Upper lobe of right lung (tissue), 1 donor: ENCODE data around the gene MS4A4E. TPM values are rescaled to one million over a fixed set of nuclear protein-coding genes. Genes with fewer than 3 reads are reported as not detected.
"Not testable (repeated sequence)": the region's sequence is repeated elsewhere in the genome, so short reads cannot be mapped to it uniquely, and the experiment has no call there.

ENCODE experiments used
- ATAC-seq: fragments of 200-7000 bp; cut with Tn5 transposase; one replicate; pipeline ENCODE4 v1.9.1; 2020; ENCODE audit warnings: mild to moderate bottlenecking, moderate library complexity
- DNase-seq: peaks from one replicate; pipeline ENCODE4 v3.0.0-alpha.2; 2020
- H3K27ac ChIP-seq: fragments of 200-600 bp; one replicate; pipeline ENCODE4 v1.8.0; 2022
- H3K27me3 ChIP-seq: fragments of 200-600 bp; one replicate; pipeline ENCODE4 v1.8.0; 2022; ENCODE audit warnings: mild to moderate bottlenecking
- H3K36me3 ChIP-seq: fragments of 200-600 bp; one replicate; pipeline ENCODE4 v1.8.0; 2022
- H3K4me1 ChIP-seq: fragments of 200-600 bp; one replicate; pipeline ENCODE4 v1.8.0; 2022
- H3K4me3 ChIP-seq: fragments of 200-600 bp; one replicate; pipeline ENCODE4 v1.8.0; 2022; ENCODE audit warnings: mild to moderate bottlenecking
- H3K9me3 ChIP-seq: fragments of 200-600 bp; one replicate; pipeline ENCODE4 v1.8.0; 2022
- CTCF ChIP-seq: fragments of 200-600 bp; IDR thresholded peaks from one replicate; pipeline ENCODE4 v1.8.0; 2022; ENCODE audit warnings: antibody characterized with exemption
- intact Hi-C: fragments of 100-400 bp; cut with DNase I; formaldehyde crosslinking; loops from one replicate; pipeline ENCODE4 v1.11.0; 2022
- total RNA-seq: library from RNA; stranded (reverse); fragmentation: NEBNext Ultra II Directional; extraction: Animal tissue kit (Norgen Biotek cat#: 25700); gene quantifications from one replicate; pipeline ENCODE4 v1.2.1, GENCODE V29; 2021
- donor health status: DM: no; HTN: yes; CAD: no; lungs with severe emphysema.

Gene MS4A4E
- total RNA-seq, 1 donor from 2014 or later, result 3.0 TPM

GRCh38 chr11:60185512-60185827 is 57.5 kb downstream of the MS4A4E start:
- H3K27me3 ChIP-seq, H3K4me3 ChIP-seq, intact Hi-C loops, H3K4me1 ChIP-seq, H3K36me3 ChIP-seq, ATAC-seq, DNase-seq, H3K9me3 ChIP-seq: not testable (repeated sequence)
- peak overlapping the region; percentile 36 for H3K27ac ChIP-seq

- Histone ChIP-seq H3K4me3 (no peak overlapping the region), H3K9me3 (no peaks in the 10 kb centered on the region), H3K27ac (peak overlapping the region; percentile 36), H3K4me1 (no peaks in the 10 kb centered on the region), H3K36me3 (no peaks in the 10 kb centered on the region), H3K27me3 (no peaks in the 10 kb centered on the region)
- DNase-seq (no peak), ATAC-seq (peak; percentile 77)
- no peak for TF ChIP-seq CTCF
- intact Hi-C loops, result no loop called here
These were observed 58.0 kb downstream of the MS4A4E start for GRCh38 chr11:60184824-60185511.

- no peaks in the 10 kb centered on the region for H3K36me3 ChIP-seq
- ATAC-seq (peak; percentile 56), DNase-seq (no peak)
- no peaks in the 10 kb centered on the region for H3K9me3 ChIP-seq
- TF ChIP-seq CTCF, result no peak
- H3K27ac ChIP-seq, result peak overlapping the region; percentile 45
- no peak overlapping the region for H3K4me3 ChIP-seq
- H3K27me3 ChIP-seq, result no peaks in the 10 kb centered on the region
- H3K4me1 ChIP-seq, result no peaks in the 10 kb centered on the region
- intact Hi-C loops, result no loop called here
These were observed 59.2 kb downstream of the MS4A4E start for GRCh38 chr11:60183591-60184205.

- Histone ChIP-seq H3K9me3 (no peaks in the 10 kb centered on the region), H3K4me1 (no peaks in the 10 kb centered on the region), H3K27ac (peak within 1 kb of the TSS; percentile 45), H3K27me3 (no peaks in the 10 kb centered on the region), H3K4me3 (peak within 1 kb of the TSS; percentile 31), H3K36me3 (no peaks in the 10 kb centered on the region)
- DNase-seq (no peak), ATAC-seq (peak; percentile 73)
- TF ChIP-seq CTCF, result no peak
- intact Hi-C loops, result no loop called here
These were observed 60.2 kb downstream of the MS4A4E start, which contains the start of gene MS4A6A for GRCh38 chr11:60182541-60183330. Gene MS4A6A, minus strand, starts transcription at chr11:60183083. Its CDS starts 1,356 bp downstream, at chr11:60181727.

- DNase-seq (no peak), ATAC-seq (no peak)
- intact Hi-C loops, result no loop called here
- Histone ChIP-seq H3K36me3 (no peaks in the 10 kb centered on the region), H3K27ac (no peak overlapping the region), H3K27me3 (no peaks in the 10 kb centered on the region), H3K4me1 (no peaks in the 10 kb centered on the region), H3K9me3 (no peaks in the 10 kb centered on the region), H3K4me3 (no peak overlapping the region)
- TF ChIP-seq CTCF, result no peak
These were observed 67.1 kb downstream of the MS4A4E start for GRCh38 chr11:60175860-60176275.

- ATAC-seq (no peak), DNase-seq (no peak)
- TF ChIP-seq CTCF, result no peak
- intact Hi-C loops, result no loop called here
- Histone ChIP-seq H3K4me3 (no peak overlapping the region), H3K27me3 (no peaks in the 10 kb centered on the region), H3K4me1 (no peaks in the 10 kb centered on the region), H3K27ac (no peak overlapping the region), H3K9me3 (no peaks in the 10 kb centered on the region), H3K36me3 (no peaks in the 10 kb centered on the region)
These were observed 70.9 kb downstream of the MS4A4E start for GRCh38 chr11:60172011-60172410.
